Measurements from ENCODE around the gene DNAH3.

DNAH3 gene

DNA sequence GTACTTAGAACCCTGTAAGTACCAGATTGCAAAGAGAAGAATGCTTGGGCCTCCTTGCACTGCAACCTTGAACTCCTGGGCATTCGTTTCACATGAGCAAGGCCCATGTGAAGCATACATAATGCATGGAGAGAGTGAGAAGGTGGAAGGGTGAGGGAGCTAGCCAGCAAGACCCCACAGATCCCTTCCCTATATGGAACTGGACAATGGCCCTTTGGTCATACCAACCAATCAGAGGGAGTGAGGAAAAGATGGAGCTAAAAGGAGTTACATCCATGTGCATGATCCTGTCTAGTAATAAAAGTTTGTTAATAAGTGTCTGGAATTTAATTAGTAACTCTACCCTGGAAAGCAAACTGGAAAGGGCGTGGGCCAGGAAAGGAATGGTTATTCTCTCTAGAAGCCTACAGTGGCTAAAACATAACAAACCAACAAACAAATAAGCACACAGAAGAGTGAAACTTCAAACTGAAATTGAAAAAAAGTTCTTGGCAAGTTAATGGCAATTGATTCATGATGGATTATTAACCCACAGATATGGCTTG, 29.6 kb downstream of the DNAH3 start:
- TF ChIP-seq POLR2AphosphoS5 (IDR thresholded peaks at IDR 0.05; ENCODE audit: low read depth, low read length): no peak
- TF ChIP-seq SIN3A (IDR thresholded peaks at IDR 0.05; ENCODE audit: borderline replicate concordance, insufficient read depth, low read length): no peak
- no peak for TF ChIP-seq TAF1 (IDR thresholded peaks at IDR 0.05; ENCODE audit: borderline replicate concordance, insufficient read depth, low read length)

DNA sequence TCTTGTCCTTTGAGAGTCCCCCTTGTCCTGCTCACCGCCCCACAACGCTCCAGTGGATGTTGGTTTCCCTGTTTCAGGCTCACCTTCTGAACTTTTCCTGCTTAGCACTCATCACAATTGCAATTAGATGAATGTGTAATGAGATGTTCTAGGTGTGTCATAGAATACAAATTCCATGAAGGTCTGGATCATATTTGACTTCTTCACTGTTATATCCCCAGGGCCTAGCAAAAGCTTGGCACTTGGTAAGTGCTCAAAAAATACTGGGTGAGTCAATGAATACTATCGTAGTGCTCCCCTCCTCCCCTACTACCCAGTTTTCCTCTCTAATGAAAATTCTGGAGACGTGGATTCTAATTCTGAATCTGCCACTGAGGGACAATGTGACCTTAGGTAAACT, 33.1 kb downstream of the DNAH3 start:
- TF ChIP-seq, protein P1, sequence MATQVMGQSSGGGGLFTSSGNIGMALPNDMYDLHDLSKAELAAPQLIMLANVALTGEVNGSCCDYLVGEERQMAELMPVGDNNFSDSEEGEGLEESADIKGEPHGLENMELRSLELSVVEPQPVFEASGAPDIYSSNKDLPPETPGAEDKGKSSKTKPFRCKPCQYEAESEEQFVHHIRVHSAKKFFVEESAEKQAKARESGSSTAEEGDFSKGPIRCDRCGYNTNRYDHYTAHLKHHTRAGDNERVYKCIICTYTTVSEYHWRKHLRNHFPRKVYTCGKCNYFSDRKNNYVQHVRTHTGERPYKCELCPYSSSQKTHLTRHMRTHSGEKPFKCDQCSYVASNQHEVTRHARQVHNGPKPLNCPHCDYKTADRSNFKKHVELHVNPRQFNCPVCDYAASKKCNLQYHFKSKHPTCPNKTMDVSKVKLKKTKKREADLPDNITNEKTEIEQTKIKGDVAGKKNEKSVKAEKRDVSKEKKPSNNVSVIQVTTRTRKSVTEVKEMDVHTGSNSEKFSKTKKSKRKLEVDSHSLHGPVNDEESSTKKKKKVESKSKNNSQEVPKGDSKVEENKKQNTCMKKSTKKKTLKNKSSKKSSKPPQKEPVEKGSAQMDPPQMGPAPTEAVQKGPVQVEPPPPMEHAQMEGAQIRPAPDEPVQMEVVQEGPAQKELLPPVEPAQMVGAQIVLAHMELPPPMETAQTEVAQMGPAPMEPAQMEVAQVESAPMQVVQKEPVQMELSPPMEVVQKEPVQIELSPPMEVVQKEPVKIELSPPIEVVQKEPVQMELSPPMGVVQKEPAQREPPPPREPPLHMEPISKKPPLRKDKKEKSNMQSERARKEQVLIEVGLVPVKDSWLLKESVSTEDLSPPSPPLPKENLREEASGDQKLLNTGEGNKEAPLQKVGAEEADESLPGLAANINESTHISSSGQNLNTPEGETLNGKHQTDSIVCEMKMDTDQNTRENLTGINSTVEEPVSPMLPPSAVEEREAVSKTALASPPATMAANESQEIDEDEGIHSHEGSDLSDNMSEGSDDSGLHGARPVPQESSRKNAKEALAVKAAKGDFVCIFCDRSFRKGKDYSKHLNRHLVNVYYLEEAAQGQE (IDR thresholded peaks at IDR 0.05; ENCODE audit: insufficient read depth in 1 of 2, low read depth in 2 of 2, low read length in 2 of 2): no peak
- TF ChIP-seq SIN3A (IDR thresholded peaks at IDR 0.05; ENCODE audit: borderline replicate concordance, insufficient read depth, low read length): no peak
- TF ChIP-seq TAF1 (IDR thresholded peaks at IDR 0.05; ENCODE audit: borderline replicate concordance, insufficient read depth, low read length): no peak
- TF ChIP-seq FOXP2 (optimal IDR thresholded peaks at IDR 0.05; ENCODE audit: borderline replicate concordance, extremely low read depth, extremely low read length, insufficient read depth): no peak
- no peak for TF ChIP-seq POLR2AphosphoS5 (IDR thresholded peaks at IDR 0.05; ENCODE audit: low read depth, low read length)

DNA sequence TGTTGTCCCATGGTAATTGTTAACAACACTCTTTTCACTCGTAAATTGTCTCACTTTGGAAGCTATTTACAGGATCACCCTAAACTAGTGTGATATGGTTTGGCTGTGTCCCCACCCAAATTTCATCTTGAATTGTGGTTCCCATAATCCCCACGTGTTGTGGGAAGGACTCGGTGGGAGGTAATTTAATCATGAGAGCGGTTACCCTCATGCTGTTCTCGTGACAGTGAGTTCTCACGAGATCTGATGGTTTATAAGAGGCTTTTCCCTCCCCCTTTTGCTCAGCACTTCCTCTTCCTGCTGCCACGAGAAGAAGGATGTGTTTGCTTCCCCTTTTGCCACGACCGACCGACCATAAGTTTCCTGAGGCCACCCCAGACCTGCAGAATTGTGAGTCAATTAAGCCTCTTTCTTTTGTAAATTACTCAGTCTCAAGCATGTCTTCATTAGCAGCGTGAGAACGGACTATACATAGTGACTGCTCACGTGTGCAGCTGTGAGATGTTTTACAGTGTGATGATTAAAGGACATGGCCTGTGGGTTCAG, 34.4 kb downstream of the DNAH3 start:
- TF ChIP-seq, protein P1 (IDR thresholded peaks at IDR 0.05; ENCODE audit: insufficient read depth in 1 of 2, low read depth in 2 of 2, low read length in 2 of 2): no peak
- TF ChIP-seq SIN3A (IDR thresholded peaks at IDR 0.05; ENCODE audit: borderline replicate concordance, insufficient read depth, low read length) (no peak), FOXP2 (optimal IDR thresholded peaks at IDR 0.05; ENCODE audit: borderline replicate concordance, extremely low read depth, extremely low read length, insufficient read depth) (no peak), TAF1 (IDR thresholded peaks at IDR 0.05; ENCODE audit: borderline replicate concordance, insufficient read depth, low read length) (no peak), POLR2AphosphoS5 (IDR thresholded peaks at IDR 0.05; ENCODE audit: low read depth, low read length) (no peak)

DNA sequence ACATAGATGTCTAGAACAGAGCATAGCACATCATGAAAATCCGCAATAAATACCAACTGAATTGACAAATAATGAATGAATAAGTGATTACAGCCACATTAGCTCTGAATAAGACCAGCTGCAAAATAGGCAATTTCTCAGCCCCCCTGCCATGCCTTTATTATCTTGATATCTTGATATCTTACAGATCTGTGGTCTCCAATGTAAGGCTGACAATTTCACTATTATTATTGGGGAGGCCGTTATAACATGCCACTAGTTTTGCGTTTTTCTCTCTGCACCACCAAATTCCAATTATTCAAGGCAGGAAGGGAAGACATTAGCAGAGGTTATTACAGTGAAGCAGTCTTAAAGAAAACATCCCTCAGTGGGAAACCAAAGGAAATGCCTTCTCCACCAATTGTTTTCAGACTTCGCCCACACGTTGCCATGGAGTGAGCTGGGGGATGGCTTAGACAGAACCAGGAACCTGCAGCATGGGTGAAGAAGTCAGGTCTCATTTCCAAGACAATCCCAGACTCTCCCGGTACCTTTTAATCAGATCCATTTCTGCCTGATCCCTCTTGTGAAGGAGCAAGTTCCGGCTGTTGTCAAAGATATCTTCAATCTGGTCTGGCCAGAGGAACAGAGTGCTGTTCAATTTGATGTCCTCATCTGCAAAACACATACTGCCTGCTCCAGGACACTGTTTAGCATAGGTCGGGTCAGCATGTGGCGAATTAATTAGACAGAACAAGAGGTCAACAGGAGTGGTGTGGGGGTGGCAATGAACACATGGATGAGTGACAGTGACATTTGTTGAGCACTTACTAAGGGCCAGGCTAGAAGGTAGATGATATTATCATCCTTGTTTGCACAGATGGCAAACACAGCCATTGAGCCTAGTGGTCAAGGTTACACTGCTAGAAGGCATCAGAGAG, 46.4 kb downstream of the DNAH3 start:
- TF ChIP-seq TAF1 (IDR thresholded peaks at IDR 0.05; ENCODE audit: borderline replicate concordance, insufficient read depth, low read length) (no peak), SIN3A (IDR thresholded peaks at IDR 0.05; ENCODE audit: borderline replicate concordance, insufficient read depth, low read length) (no peak), FOXP2 (optimal IDR thresholded peaks at IDR 0.05; ENCODE audit: borderline replicate concordance, extremely low read depth, extremely low read length, insufficient read depth) (no peak), POLR2AphosphoS5 (IDR thresholded peaks at IDR 0.05; ENCODE audit: low read depth, low read length) (no peak)
- TF ChIP-seq, protein P1 (IDR thresholded peaks at IDR 0.05; ENCODE audit: insufficient read depth in 1 of 2, low read depth in 2 of 2, low read length in 2 of 2): no peak

DNA sequence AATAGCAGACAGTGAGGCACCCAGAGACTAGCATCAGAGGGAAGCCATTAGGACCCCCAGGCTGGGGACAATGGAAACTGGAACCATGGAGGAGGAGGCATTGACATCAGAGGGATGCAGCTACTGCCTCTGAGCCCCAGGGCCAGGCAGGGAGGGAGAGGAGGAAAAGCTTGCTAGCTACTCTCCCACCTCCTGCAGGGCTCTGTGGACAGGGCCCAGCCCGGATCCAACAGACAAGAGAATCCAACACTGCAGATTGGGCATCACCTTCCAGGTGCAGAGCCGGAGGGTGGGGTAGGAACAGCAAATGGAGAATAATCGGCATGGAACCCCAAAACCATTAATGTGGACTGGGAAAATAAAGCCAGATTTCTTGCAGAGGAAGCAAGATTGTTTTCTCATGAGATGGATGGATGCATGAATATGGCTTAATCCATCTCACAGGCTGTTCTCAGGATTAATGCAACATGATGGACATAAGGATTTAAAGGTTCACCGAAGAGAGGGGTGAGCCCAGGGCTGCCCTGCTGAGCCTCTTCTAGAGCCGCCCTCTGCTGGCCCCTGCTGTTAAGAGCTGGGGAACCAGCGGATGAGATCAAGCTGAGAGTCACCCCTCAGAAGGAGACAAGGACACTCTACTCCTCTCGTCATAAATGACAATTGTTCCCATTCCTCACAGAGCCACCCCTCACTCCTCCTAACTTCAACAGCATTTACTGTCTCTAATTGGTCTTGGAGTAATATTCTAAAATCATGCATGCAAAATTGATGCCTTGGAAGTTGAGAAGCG, 48.8 kb downstream of the DNAH3 start:
- TF ChIP-seq, protein P1 (IDR thresholded peaks at IDR 0.05; ENCODE audit: insufficient read depth in 1 of 2, low read depth in 2 of 2, low read length in 2 of 2): no peak
- no peak for TF ChIP-seq FOXP2 (optimal IDR thresholded peaks at IDR 0.05; ENCODE audit: borderline replicate concordance, extremely low read depth, extremely low read length, insufficient read depth)
- TF ChIP-seq POLR2AphosphoS5 (IDR thresholded peaks at IDR 0.05; ENCODE audit: low read depth, low read length): no peak
- no peak for TF ChIP-seq SIN3A (IDR thresholded peaks at IDR 0.05; ENCODE audit: borderline replicate concordance, insufficient read depth, low read length)
- TF ChIP-seq TAF1 (IDR thresholded peaks at IDR 0.05; ENCODE audit: borderline replicate concordance, insufficient read depth, low read length): no peak
